DOHH2 (cell line): ENCODE results near the gene DAZAP1.

Experiments
- EZH2phosphoT487 ChIP-seq: fragments of 200-600 bp; sonication (generic); IDR thresholded peaks from 2 replicates; pipeline ENCODE4 v1.6.1; 2017; ENCODE audit warnings: borderline replicate concordance, mild to moderate bottlenecking, antibody characterized with exemption, low read length, moderate library complexity, mixed read lengths
- TF ChIP-seq, protein P1 (sequence below): fragments of 200-600 bp; sonication (generic); IDR thresholded peaks from one replicate; pipeline ENCODE4 v1.5.1; 2014; ENCODE audit warnings: antibody characterized with exemption, mild to moderate bottlenecking, low read depth, low read length; ENCODE audit not compliant: poor library complexity, severe bottlenecking

DNA sequence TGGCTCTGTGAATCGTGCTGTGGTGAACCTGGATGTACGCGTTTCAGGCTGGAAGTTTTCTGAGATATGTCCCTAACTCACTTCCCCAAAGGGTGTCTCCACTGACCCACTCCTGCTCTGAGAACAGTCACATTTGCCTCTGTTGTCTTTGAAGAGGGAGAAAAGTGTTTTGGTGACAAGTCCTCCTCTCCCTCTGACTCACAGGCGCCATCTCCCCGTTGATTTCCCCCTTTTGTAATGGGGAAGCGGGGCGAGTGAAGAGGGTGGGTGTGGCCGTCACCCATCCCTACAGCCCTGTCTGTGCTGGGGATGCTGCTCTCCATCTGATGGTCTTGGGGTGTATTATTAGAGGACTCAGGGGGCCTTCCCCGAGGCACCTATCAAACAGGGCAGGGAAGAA, 52.1 kb downstream of the DAZAP1 start:
- TF ChIP-seq, protein P1, sequence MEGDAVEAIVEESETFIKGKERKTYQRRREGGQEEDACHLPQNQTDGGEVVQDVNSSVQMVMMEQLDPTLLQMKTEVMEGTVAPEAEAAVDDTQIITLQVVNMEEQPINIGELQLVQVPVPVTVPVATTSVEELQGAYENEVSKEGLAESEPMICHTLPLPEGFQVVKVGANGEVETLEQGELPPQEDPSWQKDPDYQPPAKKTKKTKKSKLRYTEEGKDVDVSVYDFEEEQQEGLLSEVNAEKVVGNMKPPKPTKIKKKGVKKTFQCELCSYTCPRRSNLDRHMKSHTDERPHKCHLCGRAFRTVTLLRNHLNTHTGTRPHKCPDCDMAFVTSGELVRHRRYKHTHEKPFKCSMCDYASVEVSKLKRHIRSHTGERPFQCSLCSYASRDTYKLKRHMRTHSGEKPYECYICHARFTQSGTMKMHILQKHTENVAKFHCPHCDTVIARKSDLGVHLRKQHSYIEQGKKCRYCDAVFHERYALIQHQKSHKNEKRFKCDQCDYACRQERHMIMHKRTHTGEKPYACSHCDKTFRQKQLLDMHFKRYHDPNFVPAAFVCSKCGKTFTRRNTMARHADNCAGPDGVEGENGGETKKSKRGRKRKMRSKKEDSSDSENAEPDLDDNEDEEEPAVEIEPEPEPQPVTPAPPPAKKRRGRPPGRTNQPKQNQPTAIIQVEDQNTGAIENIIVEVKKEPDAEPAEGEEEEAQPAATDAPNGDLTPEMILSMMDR: no peak
- TF ChIP-seq EZH2phosphoT487: no peak
